Gastrocnemius medialis (tissue), 4 donors: ENCODE results near the gene GFER.

Experiments used
- POLR2A ChIP-seq, 2 donors: fragments of 450-650 bp; IDR thresholded peaks; one replicate each; pipeline ENCODE4 v1.6.1; 2017; ENCODE audit warnings: antibody characterized with exemption in 2 of 2, mild to moderate bottlenecking in 2 of 2, moderate library complexity in 2 of 2
- TF ChIP-seq, protein P1 (sequence below), 5 experiments: fragments of 450-650 bp in 3 of 5; fragments of 200-600 bp in 2 of 5; sonication (generic) in 2 of 5; IDR thresholded peaks in 4 of 5; conservative IDR thresholded peaks in 1 of 5; 1 replicate in 4 of 5; 2 replicates in 1 of 5; pipeline ENCODE4 v1.5.1; 2016 to 2019; ENCODE audit warnings: antibody characterized with exemption in 5 of 5, mild to moderate bottlenecking in 3 of 5, moderate library complexity in 3 of 5

DNA sequence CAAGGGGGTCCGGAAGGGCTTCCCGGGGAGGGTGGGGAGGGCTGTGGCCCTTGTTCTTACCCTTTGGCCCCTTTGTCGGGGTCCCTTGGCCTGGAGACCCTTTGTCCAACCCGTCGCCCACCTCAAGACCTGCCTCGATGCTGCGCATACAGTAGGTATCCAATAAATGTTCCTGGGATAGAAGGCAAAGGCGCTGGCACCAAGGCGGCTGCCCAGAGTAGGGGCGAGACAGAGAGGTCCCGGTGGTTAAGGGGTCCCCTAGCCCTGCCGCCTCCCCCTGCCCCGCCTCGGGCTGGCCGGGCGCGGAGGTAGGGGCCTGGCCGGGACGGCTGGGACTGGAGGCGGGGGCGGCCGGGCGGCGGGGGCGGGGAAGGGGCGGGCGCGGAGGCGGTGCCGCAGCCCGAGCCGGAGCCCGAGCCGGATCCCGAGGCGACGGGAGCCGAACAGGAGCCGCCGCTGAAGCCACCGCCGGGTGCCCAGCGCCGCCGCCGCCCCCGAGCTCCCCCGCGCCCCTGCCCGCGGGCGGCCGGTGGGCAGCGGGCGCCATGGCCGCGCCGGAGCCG lies 42.5 kb downstream of the GFER start, which contains the start of gene NHERF2:
- TF ChIP-seq, protein P1, sequence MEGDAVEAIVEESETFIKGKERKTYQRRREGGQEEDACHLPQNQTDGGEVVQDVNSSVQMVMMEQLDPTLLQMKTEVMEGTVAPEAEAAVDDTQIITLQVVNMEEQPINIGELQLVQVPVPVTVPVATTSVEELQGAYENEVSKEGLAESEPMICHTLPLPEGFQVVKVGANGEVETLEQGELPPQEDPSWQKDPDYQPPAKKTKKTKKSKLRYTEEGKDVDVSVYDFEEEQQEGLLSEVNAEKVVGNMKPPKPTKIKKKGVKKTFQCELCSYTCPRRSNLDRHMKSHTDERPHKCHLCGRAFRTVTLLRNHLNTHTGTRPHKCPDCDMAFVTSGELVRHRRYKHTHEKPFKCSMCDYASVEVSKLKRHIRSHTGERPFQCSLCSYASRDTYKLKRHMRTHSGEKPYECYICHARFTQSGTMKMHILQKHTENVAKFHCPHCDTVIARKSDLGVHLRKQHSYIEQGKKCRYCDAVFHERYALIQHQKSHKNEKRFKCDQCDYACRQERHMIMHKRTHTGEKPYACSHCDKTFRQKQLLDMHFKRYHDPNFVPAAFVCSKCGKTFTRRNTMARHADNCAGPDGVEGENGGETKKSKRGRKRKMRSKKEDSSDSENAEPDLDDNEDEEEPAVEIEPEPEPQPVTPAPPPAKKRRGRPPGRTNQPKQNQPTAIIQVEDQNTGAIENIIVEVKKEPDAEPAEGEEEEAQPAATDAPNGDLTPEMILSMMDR (IDR thresholded peaks at IDR 0.05 in 4 of 5, conservative IDR thresholded peaks at IDR 0.05 in 1 of 5), result no peak
- no peak for TF ChIP-seq POLR2A (IDR thresholded peaks at IDR 0.05)
